A172 (cell line): ENCODE measurements around the gene ANP32D. TPM values are rescaled to one million over a fixed set of nuclear protein-coding genes. Genes with fewer than 3 reads are reported as not detected.
"Not testable (repeated sequence)": the region's sequence is repeated elsewhere in the genome, so short reads cannot be mapped to it uniquely, and the experiment has no call there.

Experiments
- DNase-seq: peaks from one replicate; pipeline ENCODE4 v3.0.0-alpha.2; 2015; ENCODE audit warnings: low spot score
- total RNA-seq: library from RNA; depleted of rRNA; stranded (reverse); fragments of >200 nt; shearing (Covaris generic); gene quantifications from 2 replicates; pipeline ENCODE4 v1.2.3, GENCODE V29; 2014; rRNA removed

The ANP32D gene
- total RNA-seq, 1 experiment from 2014 or later, result not detected

DNA sequence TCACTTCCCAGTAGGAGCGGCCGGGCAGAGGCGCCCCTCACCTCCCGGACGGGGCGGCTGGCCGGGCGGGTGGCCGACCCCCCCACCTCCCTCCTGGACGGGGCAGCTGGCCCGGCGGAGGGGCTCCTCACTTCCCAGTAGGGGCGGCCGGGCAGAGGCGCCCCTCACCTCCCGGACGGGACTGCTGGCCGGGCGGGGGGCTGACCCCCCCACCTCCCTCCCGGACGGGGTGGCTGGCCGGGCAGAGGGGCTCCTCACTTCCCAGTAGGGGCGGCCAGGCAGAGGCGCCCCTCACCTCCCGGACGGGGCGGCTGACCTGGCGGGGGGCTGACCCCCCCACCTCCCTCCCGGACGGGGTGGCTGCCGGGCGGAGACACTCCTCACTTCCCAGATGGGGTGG is 27.9 kb downstream of the ANP32D start:
- DNase-seq, result not testable (repeated sequence)

- not testable (repeated sequence) for DNase-seq
These were observed 34.5 kb downstream of the ANP32D start for GRCh38 chr12:48506836-48507235.

DNA sequence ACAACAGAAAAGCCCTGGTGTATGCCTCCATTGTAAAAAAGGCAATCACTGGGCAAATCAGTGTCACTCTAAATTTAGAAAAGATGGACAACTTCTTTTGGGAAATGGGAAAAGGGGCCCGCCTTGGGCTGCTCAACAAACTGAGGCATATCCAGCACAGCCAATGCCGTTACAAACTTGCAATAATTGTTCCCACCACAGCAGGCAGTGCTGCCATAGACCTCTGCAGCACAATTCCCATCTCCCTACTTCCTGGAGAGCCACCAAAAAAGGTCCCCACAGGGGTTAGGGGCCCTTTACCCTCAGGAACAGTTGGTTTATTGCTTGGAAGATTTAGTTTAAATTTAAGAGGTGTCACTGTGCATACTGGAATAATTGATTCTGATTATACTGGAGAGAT is 36.6 kb downstream of the ANP32D start:
- DNase-seq, result no peak

DNA sequence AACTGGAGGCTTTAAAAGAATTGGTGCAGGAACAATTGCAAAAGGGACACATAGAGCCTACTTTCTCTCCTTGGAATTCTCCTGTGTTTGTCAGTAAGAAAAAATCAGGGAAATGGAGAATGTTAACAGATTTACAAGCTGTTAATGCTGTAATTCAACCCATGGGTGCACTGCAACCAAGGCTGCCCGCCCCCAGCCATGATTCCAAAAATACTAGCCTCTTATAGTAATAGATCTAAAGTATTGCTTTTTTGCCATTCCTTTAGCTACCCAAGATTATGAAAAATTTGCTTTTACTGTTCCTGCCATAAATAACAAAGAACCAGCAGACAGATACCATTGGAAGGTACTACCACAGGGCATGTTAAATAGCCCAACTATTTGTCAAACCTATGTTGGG is 37.8 kb downstream of the ANP32D start:
- DNase-seq, result no peak

DNA sequence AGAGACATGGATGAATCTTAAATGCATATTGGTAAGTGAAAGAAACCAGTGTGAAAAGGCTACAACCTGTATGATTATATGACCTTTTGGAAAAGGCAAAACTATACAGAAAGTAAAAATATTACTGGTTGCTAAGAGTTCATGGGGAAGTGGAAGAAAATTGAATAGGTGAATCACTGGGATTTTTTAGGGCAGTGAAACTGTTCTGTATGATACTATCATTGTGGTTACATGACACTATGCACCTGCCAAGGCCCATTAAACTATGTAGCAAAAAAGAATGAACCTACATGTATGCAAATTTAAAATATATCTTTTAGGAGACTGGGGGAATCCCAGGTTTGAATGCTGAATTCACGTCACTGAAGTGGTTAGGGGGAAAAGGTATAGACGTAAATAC is 40.5 kb downstream of the ANP32D start:
- no peak for DNase-seq

- DNase-seq, result no peak
These were observed 42.4 kb downstream of the ANP32D start for GRCh38 chr12:48514728-48515127.

GRCh38 chr12:48520381-48520780 is 48.0 kb downstream of the ANP32D start:
- not testable (repeated sequence) for DNase-seq

Other genes with a start within 250 kb of the ANP32D start
- 8.4 and 15.1 TPM in 2 replicates for gene ZNF641, start 121.6 kb upstream of the ANP32D start, total RNA-seq
- gene C12orf54, start 9.9 kb downstream of the ANP32D start, total RNA-seq, result not detected in 2 replicates
- not detected in 2 replicates for gene OR8S1, start 53.1 kb downstream of the ANP32D start, total RNA-seq
- gene LALBA, start 97.5 kb downstream of the ANP32D start, total RNA-seq, result not detected in 2 replicates
- gene KANSL2, start 209.7 kb downstream of the ANP32D start, total RNA-seq, result 49.3 and 51.3 TPM in 2 replicates
- 23.4 and 24.4 TPM in 2 replicates for gene CCNT1, start 244.1 kb downstream of the ANP32D start, total RNA-seq